Astrocyte (in vitro differentiated cells and primary cell): Measurements from ENCODE around the gene IRF3. TPM values are rescaled to one million over a fixed set of nuclear protein-coding genes. Genes with fewer than 3 reads are reported as not detected.

ENCODE experiments used
- DNase-seq: peaks from one replicate; pipeline ENCODE4 v3.0.0-alpha.2; 2010; ENCODE audit warnings: low read depth
- FAIRE-seq: peaks from 2 replicates; lab custom pipeline; 2011; peaks lifted over from hg19 to GRCh38; lab: Jason Lieb, UNC
- H2AFZ ChIP-seq: 2 replicates; pipeline ENCODE4 v1.6.0; 2012; ENCODE audit warnings: low read depth, low read length, inconsistent platforms
- H3K27ac ChIP-seq: 2 replicates; pipeline ENCODE4 v1.5.1; 2011; ENCODE audit warnings: low read depth, low read length, inconsistent platforms
- H3K27me3 ChIP-seq: 2 replicates; pipeline ENCODE4 v1.6.0; 2011; ENCODE audit warnings: low read length, inconsistent platforms; ENCODE audit not compliant: insufficient read depth
- H3K36me3 ChIP-seq: 2 replicates; pipeline ENCODE4 v1.5.1; 2011; ENCODE audit warnings: low read length, inconsistent platforms; ENCODE audit not compliant: insufficient read depth
- H3K4me1 ChIP-seq: 2 replicates; pipeline ENCODE4 v1.5.1; 2011; ENCODE audit warnings: low read length, inconsistent platforms; ENCODE audit not compliant: insufficient read depth
- H3K4me2 ChIP-seq: 2 replicates; pipeline ENCODE4 v1.6.0; 2012; ENCODE audit warnings: low read length, inconsistent platforms
- H3K4me3 ChIP-seq: 2 replicates; pipeline ENCODE4 v1.5.1; 2011; ENCODE audit warnings: low read depth, mild to moderate bottlenecking, low read length, inconsistent platforms; ENCODE audit not compliant: insufficient read depth
- H3K79me2 ChIP-seq: 2 replicates; pipeline ENCODE4 v1.6.0; 2012; ENCODE audit warnings: mild to moderate bottlenecking, low read length, inconsistent platforms; ENCODE audit not compliant: insufficient read depth
- H3K9ac ChIP-seq: 2 replicates; pipeline ENCODE4 v1.6.0; 2012; ENCODE audit warnings: mild to moderate bottlenecking, low read length, inconsistent platforms
- H3K9me3 ChIP-seq: 2 replicates; pipeline ENCODE4 v1.5.1; 2012; ENCODE audit warnings: low read depth, mild to moderate bottlenecking, low read length, inconsistent platforms; ENCODE audit not compliant: insufficient read depth
- H4K20me1 ChIP-seq: 2 replicates; pipeline ENCODE4 v1.6.0; 2012; ENCODE audit warnings: low read length, inconsistent platforms; ENCODE audit not compliant: insufficient read depth
- H3K27ac Mint-ChIP-seq: one replicate; pipeline ENCODE4 v1.8.0; 2021; ENCODE audit warnings: mild to moderate bottlenecking, mixed read lengths; ENCODE audit not compliant: unreplicated experiment
- H3K27me3 Mint-ChIP-seq: one replicate; pipeline ENCODE4 v1.8.0; 2021; ENCODE audit warnings: low read depth, mixed read lengths; ENCODE audit not compliant: unreplicated experiment
- H3K36me3 Mint-ChIP-seq: one replicate; pipeline ENCODE4 v1.8.0; 2021; ENCODE audit warnings: low read depth, mixed read lengths; ENCODE audit not compliant: unreplicated experiment
- H3K4me1 Mint-ChIP-seq: one replicate; pipeline ENCODE4 v1.8.0; 2021; ENCODE audit warnings: low read depth, mixed read lengths; ENCODE audit not compliant: unreplicated experiment
- H3K4me3 Mint-ChIP-seq: one replicate; pipeline ENCODE4 v1.8.0; 2021; ENCODE audit warnings: mild to moderate bottlenecking, moderate library complexity, mixed read lengths; ENCODE audit not compliant: unreplicated experiment
- H3K9me3 Mint-ChIP-seq: one replicate; pipeline ENCODE4 v1.8.0; 2021; ENCODE audit warnings: mild to moderate bottlenecking, mixed read lengths; ENCODE audit not compliant: unreplicated experiment
- EZH2 ChIP-seq: IDR thresholded peaks from 2 replicates; pipeline ENCODE4 v1.6.1; 2012; ENCODE audit warnings: mild to moderate bottlenecking, low read length, inconsistent platforms; ENCODE audit not compliant: insufficient read depth
- total RNA-seq: library from RNA; stranded (reverse); gene quantifications from 2 replicates; pipeline ENCODE4 v1.2.1, GENCODE V29; 2021
- TF ChIP-seq, protein P1 (sequence below): IDR thresholded peaks from 2 replicates; pipeline ENCODE4 v1.5.1; 2011; ENCODE audit warnings: low read depth, mild to moderate bottlenecking, inconsistent platforms, low read length, moderate library complexity; ENCODE audit not compliant: insufficient read depth

IRF3 gene
- total RNA-seq, 1 donor from 2014 or later = 68.1 TPM

DNA sequence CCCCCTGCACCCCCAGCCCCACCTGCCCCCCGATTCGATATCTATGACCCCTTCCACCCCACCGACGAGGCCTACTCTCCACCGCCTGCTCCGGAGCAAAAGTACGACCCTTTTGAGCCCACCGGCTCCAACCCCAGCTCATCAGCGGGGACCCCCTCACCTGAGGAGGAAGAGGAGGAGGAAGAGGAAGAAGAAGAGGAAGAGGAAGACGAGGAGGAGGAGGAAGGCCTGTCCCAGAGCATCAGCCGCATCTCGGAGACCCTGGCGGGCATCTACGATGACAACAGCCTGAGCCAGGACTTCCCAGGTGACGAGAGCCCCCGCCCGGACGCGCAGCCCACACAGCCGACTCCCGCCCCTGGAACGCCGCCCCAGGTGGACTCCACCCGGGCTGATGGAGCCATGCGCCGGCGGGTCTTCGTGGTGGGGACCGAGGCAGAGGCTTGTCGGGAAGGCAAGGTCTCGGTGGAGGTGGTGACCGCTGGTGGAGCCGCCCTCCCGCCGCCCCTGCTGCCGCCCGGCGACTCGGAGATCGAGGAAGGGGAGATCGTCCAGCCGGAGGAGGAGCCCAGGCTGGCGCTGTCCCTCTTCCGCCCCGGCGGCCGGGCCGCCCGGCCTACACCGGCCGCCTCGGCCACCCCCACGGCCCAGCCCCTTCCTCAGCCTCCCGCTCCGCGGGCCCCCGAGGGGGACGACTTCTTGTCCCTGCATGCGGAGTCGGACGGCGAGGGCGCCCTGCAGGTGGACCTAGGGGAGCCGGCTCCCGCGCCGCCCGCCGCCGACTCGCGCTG lies 14.4 kb downstream of the IRF3 start:
- no peak overlapping the region for H3K4me3 Mint-ChIP-seq
- no peak for DNase-seq
- TF ChIP-seq EZH2 = no peak
- TF ChIP-seq, protein P1, sequence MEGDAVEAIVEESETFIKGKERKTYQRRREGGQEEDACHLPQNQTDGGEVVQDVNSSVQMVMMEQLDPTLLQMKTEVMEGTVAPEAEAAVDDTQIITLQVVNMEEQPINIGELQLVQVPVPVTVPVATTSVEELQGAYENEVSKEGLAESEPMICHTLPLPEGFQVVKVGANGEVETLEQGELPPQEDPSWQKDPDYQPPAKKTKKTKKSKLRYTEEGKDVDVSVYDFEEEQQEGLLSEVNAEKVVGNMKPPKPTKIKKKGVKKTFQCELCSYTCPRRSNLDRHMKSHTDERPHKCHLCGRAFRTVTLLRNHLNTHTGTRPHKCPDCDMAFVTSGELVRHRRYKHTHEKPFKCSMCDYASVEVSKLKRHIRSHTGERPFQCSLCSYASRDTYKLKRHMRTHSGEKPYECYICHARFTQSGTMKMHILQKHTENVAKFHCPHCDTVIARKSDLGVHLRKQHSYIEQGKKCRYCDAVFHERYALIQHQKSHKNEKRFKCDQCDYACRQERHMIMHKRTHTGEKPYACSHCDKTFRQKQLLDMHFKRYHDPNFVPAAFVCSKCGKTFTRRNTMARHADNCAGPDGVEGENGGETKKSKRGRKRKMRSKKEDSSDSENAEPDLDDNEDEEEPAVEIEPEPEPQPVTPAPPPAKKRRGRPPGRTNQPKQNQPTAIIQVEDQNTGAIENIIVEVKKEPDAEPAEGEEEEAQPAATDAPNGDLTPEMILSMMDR = no peak
- peaks cover 2% of the 10 kb centered on the region for H3K36me3 Mint-ChIP-seq
- Histone ChIP-seq H2AFZ (no peak overlapping the region), H3K4me1 (no peaks in the 10 kb centered on the region), H4K20me1 (peaks cover 71% of the 10 kb centered on the region), H3K4me3 (no peak overlapping the region), H3K9me3 (no peaks in the 10 kb centered on the region), H3K4me2 (no peak overlapping the region), H3K27me3 (no peaks in the 10 kb centered on the region), H3K36me3 (peaks cover 9% of the 10 kb centered on the region), H3K9ac (no peak overlapping the region), H3K27ac (no peak overlapping the region), H3K79me2 (peaks cover 52% of the 10 kb centered on the region)
- no peaks in the 10 kb centered on the region for H3K4me1 Mint-ChIP-seq
- H3K9me3 Mint-ChIP-seq = no peaks in the 10 kb centered on the region
- FAIRE-seq = no peak
- no peak overlapping the region for H3K27ac Mint-ChIP-seq
- no peaks in the 10 kb centered on the region for H3K27me3 Mint-ChIP-seq

DNA sequence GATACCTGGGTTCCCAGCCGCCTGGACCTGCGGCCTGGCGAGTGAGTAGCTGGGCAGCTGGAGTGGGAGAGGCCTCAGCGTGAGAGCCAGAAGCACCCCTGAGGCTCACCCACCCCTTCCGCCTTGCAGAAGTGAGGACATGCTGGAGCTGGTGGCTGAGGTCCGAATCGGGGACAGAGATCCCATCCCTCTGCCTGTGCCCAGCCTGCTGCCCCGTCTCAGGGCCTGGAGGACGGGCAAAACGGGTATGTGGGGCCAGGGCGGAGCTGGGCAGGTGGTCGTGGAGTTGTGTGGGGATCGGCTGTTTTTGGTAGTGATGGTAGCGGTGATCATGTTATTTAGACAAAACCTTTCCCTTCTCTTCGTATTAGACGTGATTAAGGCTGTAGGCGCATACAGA lies 19.1 kb downstream of the IRF3 start:
- FAIRE-seq (no peak), DNase-seq (no peak)
- peaks cover 6% of the 10 kb centered on the region for H3K36me3 Mint-ChIP-seq
- Histone ChIP-seq H3K79me2 (peaks cover 77% of the 10 kb centered on the region), H4K20me1 (peaks cover 70% of the 10 kb centered on the region), H3K9me3 (no peaks in the 10 kb centered on the region), H3K4me1 (peaks cover 13% of the 10 kb centered on the region), H3K9ac (no peak overlapping the region), H2AFZ (no peak overlapping the region), H3K4me3 (no peak overlapping the region), H3K27ac (no peak overlapping the region), H3K27me3 (no peaks in the 10 kb centered on the region), H3K36me3 (peaks cover 3% of the 10 kb centered on the region), H3K4me2 (no peak overlapping the region)
- H3K27ac Mint-ChIP-seq = no peak overlapping the region
- H3K9me3 Mint-ChIP-seq = no peaks in the 10 kb centered on the region
- H3K4me3 Mint-ChIP-seq = no peak overlapping the region
- TF ChIP-seq, protein P1 = no peak
- no peak for TF ChIP-seq EZH2
- no peaks in the 10 kb centered on the region for H3K27me3 Mint-ChIP-seq
- H3K4me1 Mint-ChIP-seq = peaks cover 17% of the 10 kb centered on the region

DNA sequence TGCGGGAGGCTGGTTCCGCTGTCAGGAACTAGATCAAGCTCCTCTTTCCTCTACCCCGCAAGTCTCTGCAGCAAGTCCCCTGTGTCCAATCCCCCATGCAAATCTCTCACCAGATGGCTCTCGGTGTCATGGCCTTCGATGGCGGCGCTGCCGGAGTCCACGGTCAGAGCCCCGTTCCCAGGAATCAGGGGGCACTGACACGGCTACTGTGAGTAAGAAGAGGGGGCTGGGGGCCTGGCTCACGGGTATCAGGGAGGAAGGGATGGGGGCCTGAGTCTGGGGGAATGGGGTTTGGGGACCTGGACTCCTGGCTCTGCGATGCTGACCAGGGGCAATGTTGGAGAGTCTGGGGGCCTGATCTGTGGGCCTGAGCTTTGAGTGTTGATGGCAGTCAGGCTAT lies 19.7 kb downstream of the IRF3 start:
- Histone ChIP-seq H3K27ac (no peak overlapping the region), H3K79me2 (peaks cover 77% of the 10 kb centered on the region), H3K36me3 (peaks cover 3% of the 10 kb centered on the region), H3K4me3 (no peak overlapping the region), H4K20me1 (peaks cover 70% of the 10 kb centered on the region), H3K4me2 (no peak overlapping the region), H2AFZ (no peak overlapping the region), H3K4me1 (peaks cover 18% of the 10 kb centered on the region), H3K9ac (no peak overlapping the region), H3K9me3 (no peaks in the 10 kb centered on the region), H3K27me3 (no peaks in the 10 kb centered on the region)
- no peak for DNase-seq
- Mint-ChIP-seq H3K9me3 (no peaks in the 10 kb centered on the region), H3K36me3 (peaks cover 6% of the 10 kb centered on the region), H3K27ac (peak overlapping the region; percentile 81), H3K4me3 (no peak overlapping the region), H3K4me1 (peaks cover 17% of the 10 kb centered on the region), H3K27me3 (no peaks in the 10 kb centered on the region)
- no peak for FAIRE-seq
- TF ChIP-seq, protein P1 = no peak
- TF ChIP-seq EZH2 = no peak
